ENCODE data around the gene ISCA2. TPM values are rescaled to one million over a fixed set of nuclear protein-coding genes. Genes with fewer than 3 reads are reported as not detected.

Gene ISCA2
- total RNA-seq, 1 donor from 2014 or later = 26.0 TPM

- H3K36me3 ChIP-seq = peaks cover 0 to 18% of the 10 kb centered on the region in 2 donors
- TF ChIP-seq POLR2AphosphoS5 (IDR thresholded peaks at IDR 0.05; ENCODE audit: insufficient read depth in 1 of 2, low read depth in 1 of 2) (no peak), CTCF (IDR thresholded peaks at IDR 0.05) (no peak), POLR2A (IDR thresholded peaks at IDR 0.05) (no peak)
- H3K27me3 ChIP-seq = no peaks in the 10 kb centered on the region
- intact Hi-C loops (cut with DNase I) = no loop called here
- H3K27ac ChIP-seq = no peak overlapping the region
- no peak for DNase-seq (ENCODE audit: extremely low spot score in 2 of 2)
- H3K9me3 ChIP-seq = no peaks in the 10 kb centered on the region
- no peaks in the 10 kb centered on the region for H3K4me1 ChIP-seq
- no peak overlapping the region for H3K4me3 ChIP-seq
These were observed 18.6 kb downstream of the ISCA2 start for GRCh38 chr14:74511966-74512830.

GRCh38 chr14:74514471-74514941, 20.9 kb downstream of the ISCA2 start:
- no peak for TF ChIP-seq POLR2AphosphoS5 (IDR thresholded peaks at IDR 0.05; ENCODE audit: insufficient read depth in 1 of 2, low read depth in 1 of 2)
- TF ChIP-seq CTCF (IDR thresholded peaks at IDR 0.05) = no peak
- TF ChIP-seq POLR2A (IDR thresholded peaks at IDR 0.05) = no peak
- no peaks in the 10 kb centered on the region for H3K9me3 ChIP-seq
- no peak for DNase-seq (ENCODE audit: extremely low spot score in 2 of 2)
- H3K36me3 ChIP-seq = peaks cover 0 to 10% of the 10 kb centered on the region in 2 donors
- H3K27ac ChIP-seq = no peak overlapping the region
- no peaks in the 10 kb centered on the region for H3K27me3 ChIP-seq
- no peaks in the 10 kb centered on the region for H3K4me1 ChIP-seq
- intact Hi-C loops (cut with DNase I) = no loop called here
- no peak overlapping the region for H3K4me3 ChIP-seq

GRCh38 chr14:74515891-74516412, 22.4 kb downstream of the ISCA2 start:
- no peak for TF ChIP-seq POLR2AphosphoS5 (IDR thresholded peaks at IDR 0.05; ENCODE audit: insufficient read depth in 1 of 2, low read depth in 1 of 2)
- TF ChIP-seq CTCF (IDR thresholded peaks at IDR 0.05) = no peak
- TF ChIP-seq POLR2A (IDR thresholded peaks at IDR 0.05) = no peak
- no peaks in the 10 kb centered on the region for H3K27me3 ChIP-seq
- intact Hi-C loops (cut with DNase I) = no loop called here
- DNase-seq (ENCODE audit: extremely low spot score in 2 of 2) = no peak
- no peak overlapping the region for H3K27ac ChIP-seq
- no peaks in the 10 kb centered on the region for H3K9me3 ChIP-seq
- H3K4me3 ChIP-seq = no peak overlapping the region
- no peaks in the 10 kb centered on the region for H3K4me1 ChIP-seq
- H3K36me3 ChIP-seq = peaks cover 0 to 8% of the 10 kb centered on the region in 2 donors

- DNase-seq (ENCODE audit: extremely low spot score in 2 of 2) = no peak
- Histone ChIP-seq H3K4me3 (no peak overlapping the region), H3K27ac (no peak overlapping the region), H3K9me3 (no peaks in the 10 kb centered on the region), H3K4me1 (no peaks in the 10 kb centered on the region), H3K27me3 (no peaks in the 10 kb centered on the region), H3K36me3 (peaks cover 0 to 10% of the 10 kb centered on the region in 2 donors)
- TF ChIP-seq CTCF (IDR thresholded peaks at IDR 0.05) = no peak
- no peak for TF ChIP-seq POLR2AphosphoS5 (IDR thresholded peaks at IDR 0.05; ENCODE audit: insufficient read depth in 1 of 2, low read depth in 1 of 2)
- no peak for TF ChIP-seq POLR2A (IDR thresholded peaks at IDR 0.05)
- intact Hi-C loops (cut with DNase I) = no loop called here
These were observed 23.0 kb downstream of the ISCA2 start for GRCh38 chr14:74516451-74517160.

Measured in vagina (tissue), 2 donors.